UCSD-AML1 (cell line): ENCODE results near the gene SPANXA2.
"Not testable (repeated sequence)": the region's sequence is repeated elsewhere in the genome, so short reads cannot be mapped to it uniquely, and the experiment has no call there.

Source experiments
- DNase-seq: peaks from one replicate; lab custom pipeline; 2025; ENCODE audit not compliant: unreplicated experiment; lab: John Stamatoyannopoulos, UW

SPANXA2 gene

GRCh38 chrX:141589408-141589807, at the start of gene SPANXA2:
SPANXA2 (plus strand) TSS chrX:141589708; CDS start chrX:141589768, 60 bp downstream.
- DNase-seq, result not testable (repeated sequence)

GRCh38 chrX:141542551-141542950, 47.0 kb upstream of the SPANXA2 start:
- not testable (repeated sequence) for DNase-seq

- not testable (repeated sequence) for DNase-seq
These were observed 4.9 kb upstream of the SPANXA2 start, which contains the start of gene SPANXA1 for GRCh38 chrX:141584638-141585037. SPANXA1 (minus strand) TSS chrX:141584738; CDS start chrX:141584678, 60 bp downstream.

- no peak for DNase-seq
These were observed 19.6 kb downstream of the SPANXA2 start for GRCh38 chrX:141609111-141609510.

- no peak for DNase-seq
These were observed 29.8 kb downstream of the SPANXA2 start for GRCh38 chrX:141619336-141619735.

GRCh38 chrX:141632124-141632523, 42.6 kb downstream of the SPANXA2 start:
- no peak for DNase-seq

- DNase-seq, result no peak
These were observed 49.0 kb downstream of the SPANXA2 start for GRCh38 chrX:141638550-141638949.
